ENCODE measurements around the gene KCNH8. TPM values are rescaled to one million over a fixed set of nuclear protein-coding genes. Genes with fewer than 3 reads are reported as not detected.

Gene KCNH8
- total RNA-seq, 2 experiments from 2014 or later: not detected

GRCh38 chr3:19394946-19395345, 246.6 kb downstream of the KCNH8 start:
- intact Hi-C loops (cut with micrococcal nuclease): no loop called here
- TF ChIP-seq CTCF (IDR thresholded peaks at IDR 0.05): no peak
- no peak for ATAC-seq
- DNase-seq: no peak
- Mint-ChIP-seq H3K27ac (no peak overlapping the region), H3K36me3 (ENCODE audit: low read depth) (no peaks in the 10 kb centered on the region), H3K4me1 (ENCODE audit: low read depth) (no peaks in the 10 kb centered on the region), H3K27me3 (no peaks in the 10 kb centered on the region), H3K9me3 (no peaks in the 10 kb centered on the region), H3K4me3 (no peak overlapping the region)
- ChIA-PET POLR2A (no interaction called here), CTCF (no interaction called here)

GRCh38 chr3:19396726-19397125, 248.4 kb downstream of the KCNH8 start:
- H3K36me3 Mint-ChIP-seq (ENCODE audit: low read depth): no peaks in the 10 kb centered on the region
- ChIA-PET POLR2A (no interaction called here), CTCF (no interaction called here)
- intact Hi-C loops (cut with micrococcal nuclease): no loop called here
- H3K4me1 Mint-ChIP-seq (ENCODE audit: low read depth): no peaks in the 10 kb centered on the region
- H3K4me3 Mint-ChIP-seq: no peak overlapping the region
- no peak overlapping the region for H3K27ac Mint-ChIP-seq
- no peaks in the 10 kb centered on the region for H3K9me3 Mint-ChIP-seq
- no peak for ATAC-seq
- no peak for DNase-seq
- H3K27me3 Mint-ChIP-seq: no peaks in the 10 kb centered on the region
- no peak for TF ChIP-seq CTCF (IDR thresholded peaks at IDR 0.05)

GRCh38 chr3:19399356-19399755, 251.0 kb downstream of the KCNH8 start:
- CTCF ChIA-PET: interaction anchor here (1.5 kb wide), 1 partner anchor 50 kb away, joined by 3 read pairs; no protein-coding TSS in a partner anchor

GRCh38 chr3:19399836-19400235, 251.5 kb downstream of the KCNH8 start:
- Mint-ChIP-seq H3K36me3 (ENCODE audit: low read depth) (no peaks in the 10 kb centered on the region), H3K4me3 (no peak overlapping the region), H3K27me3 (no peaks in the 10 kb centered on the region), H3K27ac (no peak overlapping the region), H3K4me1 (ENCODE audit: low read depth) (no peaks in the 10 kb centered on the region), H3K9me3 (no peaks in the 10 kb centered on the region)
- ChIA-PET POLR2A (no interaction called here), CTCF (interaction anchor here (1.5 kb wide), 1 partner anchor 51 kb away, joined by 3 read pairs; no protein-coding TSS in a partner anchor)
- TF ChIP-seq CTCF (IDR thresholded peaks at IDR 0.05): no peak
- intact Hi-C loops (cut with micrococcal nuclease): no loop called here
- DNase-seq (no peak), ATAC-seq (no peak)

More at GRCh38 chr3:19399356-19399755, 251.0 kb downstream of the KCNH8 start:
- H3K27ac Mint-ChIP-seq: no peak overlapping the region
- H3K9me3 Mint-ChIP-seq: no peaks in the 10 kb centered on the region
- intact Hi-C loops (cut with micrococcal nuclease): no loop called here
- DNase-seq (no peak), ATAC-seq (no peak)
- H3K4me3 Mint-ChIP-seq: no peak overlapping the region
- TF ChIP-seq CTCF (IDR thresholded peaks at IDR 0.05): no peak
- no peaks in the 10 kb centered on the region for H3K27me3 Mint-ChIP-seq
- H3K36me3 Mint-ChIP-seq (ENCODE audit: low read depth): no peaks in the 10 kb centered on the region
- POLR2A ChIA-PET: no interaction called here
- no peaks in the 10 kb centered on the region for H3K4me1 Mint-ChIP-seq (ENCODE audit: low read depth)

- no peak for TF ChIP-seq CTCF (IDR thresholded peaks at IDR 0.05)
- Mint-ChIP-seq H3K27me3 (no peaks in the 10 kb centered on the region), H3K4me1 (ENCODE audit: low read depth) (no peaks in the 10 kb centered on the region), H3K36me3 (ENCODE audit: low read depth) (no peaks in the 10 kb centered on the region), H3K27ac (no peak overlapping the region), H3K4me3 (no peak overlapping the region), H3K9me3 (no peaks in the 10 kb centered on the region)
- ChIA-PET POLR2A (no interaction called here), CTCF (no interaction called here)
- intact Hi-C loops (cut with micrococcal nuclease): no loop called here
- ATAC-seq (no peak), DNase-seq (no peak)
Observed at GRCh38 chr3:19420159-19420558, 271.8 kb downstream of the KCNH8 start.
